Adipocyte (in vitro differentiated cells): Measurements from ENCODE around the gene SMCR8.
"Not testable (repeated sequence)": the region's sequence is repeated elsewhere in the genome, so short reads cannot be mapped to it uniquely, and the experiment has no call there.

Experiments used
- DNase-seq: peaks from one replicate; pipeline ENCODE4 v3.0.0-alpha.2; 2015; ENCODE audit warnings: low read depth
- H3K27me3 ChIP-seq: replicated peaks from 2 replicates; pipeline ENCODE4 v1.7.0; 2013; ENCODE audit warnings: mild to moderate bottlenecking, low read length, moderate library complexity; ENCODE audit not compliant: control insufficient read depth, insufficient read depth
- H3K36me3 ChIP-seq: 2 replicates; pipeline ENCODE4 v1.7.0; 2013; ENCODE audit warnings: low read length, mild to moderate bottlenecking, moderate library complexity; ENCODE audit not compliant: control insufficient read depth, insufficient read depth, severe bottlenecking
- H3K4me1 ChIP-seq: 2 replicates; pipeline ENCODE4 v1.7.0; 2013; ENCODE audit warnings: mild to moderate bottlenecking, low read length, moderate library complexity; ENCODE audit not compliant: control insufficient read depth, insufficient read depth
- H3K4me3 ChIP-seq: 2 replicates; pipeline ENCODE4 v1.7.0; 2013; ENCODE audit warnings: mild to moderate bottlenecking, low read length, moderate library complexity
- H3K9ac ChIP-seq: 2 replicates; pipeline ENCODE4 v1.7.0; 2013; ENCODE audit warnings: mild to moderate bottlenecking, low read length, moderate library complexity
- H3K9me3 ChIP-seq: 2 replicates; pipeline ENCODE4 v1.7.0; 2013; ENCODE audit warnings: mild to moderate bottlenecking, low read length, moderate library complexity; ENCODE audit not compliant: control insufficient read depth

SMCR8 gene

DNA sequence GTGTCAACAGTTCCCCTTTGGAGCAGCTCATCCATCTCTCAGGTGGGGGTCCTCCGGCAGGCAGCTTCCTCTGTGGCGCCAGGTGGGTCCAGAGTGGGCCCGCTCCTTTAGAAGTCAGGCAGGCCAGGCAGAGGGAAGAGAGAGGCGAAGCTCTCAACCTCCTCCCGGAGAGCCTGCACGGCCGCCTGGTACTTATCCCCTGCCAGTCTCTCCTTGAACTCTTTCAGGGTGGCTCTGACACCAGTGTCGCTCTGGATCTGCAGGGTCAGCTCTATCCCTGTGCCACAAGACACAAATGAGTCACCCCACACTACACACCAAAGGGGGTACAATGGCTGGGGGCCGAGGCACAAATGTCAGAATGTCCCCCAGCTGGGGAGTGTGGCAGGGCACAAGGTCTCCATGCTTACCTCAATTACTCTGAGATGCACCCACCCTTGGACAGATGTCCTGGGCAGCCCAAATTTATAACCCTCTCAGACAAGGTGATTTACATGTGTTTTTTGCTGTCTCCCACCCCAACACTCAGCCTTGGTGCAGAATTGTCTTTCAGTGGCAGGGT, 13.6 kb downstream of the SMCR8 start:
- H3K36me3 ChIP-seq: peaks cover 73% of the 10 kb centered on the region
- H3K27me3 ChIP-seq: no peaks in the 10 kb centered on the region
- no peak overlapping the region for H3K4me3 ChIP-seq
- no peak overlapping the region for H3K9ac ChIP-seq
- no peak for DNase-seq
- no peaks in the 10 kb centered on the region for H3K9me3 ChIP-seq
- peaks cover 7% of the 10 kb centered on the region for H3K4me1 ChIP-seq

DNA sequence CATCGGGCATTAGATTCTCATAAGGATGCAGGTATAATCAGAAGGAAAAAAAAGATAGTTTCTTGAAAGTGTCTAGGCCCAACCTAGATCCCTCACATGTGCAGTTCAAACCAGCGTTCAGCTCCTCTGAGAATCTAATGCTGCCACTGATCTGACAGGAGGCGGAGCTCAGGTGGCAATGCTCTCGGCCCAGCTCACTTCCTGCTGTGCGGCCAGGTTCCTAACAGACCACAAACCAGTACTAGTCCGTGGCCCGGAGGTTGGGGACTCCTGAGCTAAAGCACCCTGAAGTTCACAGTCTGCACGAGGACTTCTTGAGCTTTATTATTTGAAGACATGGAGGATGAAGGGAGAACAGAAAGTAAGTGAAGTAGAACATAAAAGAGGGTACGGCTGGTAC, 16.8 kb downstream of the SMCR8 start:
- Histone ChIP-seq H3K4me3 (no peak overlapping the region), H3K36me3 (peaks cover 85% of the 10 kb centered on the region)
- DNase-seq: no peak

DNA sequence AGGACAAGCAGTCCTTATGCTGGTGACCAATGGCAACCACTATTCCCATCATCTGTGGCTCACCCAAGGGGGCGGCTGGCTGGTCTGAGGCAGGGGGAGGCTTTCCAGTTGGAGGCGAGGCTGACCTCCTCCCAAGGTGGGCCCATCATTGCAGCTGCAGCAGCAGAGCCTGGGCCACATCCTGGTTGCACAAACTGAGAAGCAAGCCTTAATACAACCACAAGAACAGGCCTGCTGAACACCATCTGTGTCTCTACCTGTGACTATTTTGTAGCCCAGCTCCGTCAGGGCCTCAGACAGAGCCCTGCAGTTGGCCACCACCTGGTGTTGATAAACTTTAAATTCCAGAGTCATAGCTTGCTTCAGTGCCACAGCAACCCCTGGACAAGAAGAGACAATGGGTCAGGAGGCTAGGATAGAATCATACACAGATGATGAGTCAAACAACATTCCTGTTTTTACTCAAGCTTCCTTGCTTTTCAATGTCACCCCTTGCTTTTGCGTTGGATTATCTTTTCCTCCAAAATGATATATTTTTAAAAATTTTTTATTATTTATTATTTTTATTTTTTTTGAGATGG, 17.9 kb downstream of the SMCR8 start:
- H3K9ac ChIP-seq: no peak overlapping the region
- H3K4me3 ChIP-seq: no peak overlapping the region
- no peaks in the 10 kb centered on the region for H3K27me3 ChIP-seq
- no peaks in the 10 kb centered on the region for H3K9me3 ChIP-seq
- DNase-seq: no peak
- H3K36me3 ChIP-seq: peaks cover 78% of the 10 kb centered on the region
- H3K4me1 ChIP-seq: peaks cover 7% of the 10 kb centered on the region

More for the DNA sequence above, 16.8 kb downstream of the SMCR8 start:
- peaks cover 7% of the 10 kb centered on the region for H3K4me1 ChIP-seq
- H3K27me3 ChIP-seq: no peaks in the 10 kb centered on the region
- no peak overlapping the region for H3K9ac ChIP-seq
- H3K9me3 ChIP-seq: no peaks in the 10 kb centered on the region

DNA sequence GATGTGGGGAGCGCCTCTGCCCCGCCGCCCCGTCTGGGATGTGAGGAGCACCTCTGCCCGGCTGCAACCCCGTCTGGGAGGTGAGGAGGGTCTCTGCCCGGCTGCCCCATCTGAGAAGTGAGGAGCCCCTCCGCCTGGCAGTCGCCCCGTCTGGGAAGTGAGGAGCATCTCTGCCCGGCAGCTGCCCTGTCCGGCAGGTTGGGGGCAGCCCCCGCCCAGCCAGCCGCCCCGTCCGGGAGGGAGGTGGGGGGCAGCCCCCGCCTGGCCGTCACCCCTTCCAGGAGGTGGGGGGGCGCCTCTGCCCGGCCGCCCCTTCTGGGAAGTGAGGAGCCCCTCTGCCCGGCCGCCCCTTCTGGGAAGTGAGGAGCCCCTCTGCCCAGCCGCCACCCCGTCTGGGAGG, 23.1 kb downstream of the SMCR8 start:
- H3K27me3 ChIP-seq, H3K9ac ChIP-seq, DNase-seq, H3K4me3 ChIP-seq, H3K9me3 ChIP-seq, H3K4me1 ChIP-seq: not testable (repeated sequence)
- H3K36me3 ChIP-seq: peaks cover 64% of the 10 kb centered on the region

DNA sequence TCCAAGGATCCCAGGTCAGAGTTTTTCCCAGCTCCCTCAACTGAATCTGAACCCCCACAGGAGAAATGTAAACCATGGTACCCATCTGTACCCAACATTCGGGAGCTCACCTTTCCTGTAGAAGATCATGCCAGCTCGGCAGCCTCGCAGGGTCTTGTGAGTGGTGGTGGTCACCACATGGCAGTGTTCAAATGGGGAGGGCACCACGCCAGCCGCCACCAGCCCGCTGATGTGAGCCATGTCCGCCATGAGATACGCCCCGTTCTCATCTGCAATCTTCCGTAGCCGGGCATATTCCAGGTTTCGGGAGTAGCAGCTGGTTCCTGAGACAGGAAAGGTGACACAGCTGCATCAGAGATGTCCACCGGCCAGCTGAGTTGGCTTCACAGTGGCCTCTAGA, 24.8 kb downstream of the SMCR8 start:
- Histone ChIP-seq H3K9ac (no peak overlapping the region), H3K4me1 (no peaks in the 10 kb centered on the region), H3K9me3 (no peaks in the 10 kb centered on the region), H3K4me3 (no peak overlapping the region), H3K36me3 (peaks cover 68% of the 10 kb centered on the region), H3K27me3 (no peaks in the 10 kb centered on the region)
- no peak for DNase-seq

DNA sequence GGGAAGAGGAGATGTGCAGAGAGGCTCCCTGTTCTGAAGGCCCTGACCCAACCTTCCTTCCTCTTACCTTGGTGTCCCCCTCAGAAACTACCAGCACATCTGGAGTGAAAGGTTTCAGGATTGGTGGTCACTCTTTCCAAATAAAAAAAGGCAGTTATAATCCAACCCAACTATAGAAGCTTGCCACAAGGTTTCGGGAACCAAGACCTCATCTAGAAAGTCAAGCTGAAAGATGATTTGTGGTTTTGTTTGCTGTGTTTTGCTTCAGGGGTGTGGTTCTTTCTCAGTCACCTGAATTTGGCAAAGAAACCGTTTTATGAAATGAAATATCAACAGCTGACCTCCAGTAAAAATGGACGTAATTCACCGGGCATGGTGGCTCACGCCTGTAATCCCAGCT, 28.9 kb downstream of the SMCR8 start:
- Histone ChIP-seq H3K9ac (no peak overlapping the region), H3K36me3 (peaks cover 87% of the 10 kb centered on the region), H3K27me3 (no peaks in the 10 kb centered on the region), H3K9me3 (no peaks in the 10 kb centered on the region), H3K4me1 (no peaks in the 10 kb centered on the region), H3K4me3 (no peak overlapping the region)
- DNase-seq: no peak

DNA sequence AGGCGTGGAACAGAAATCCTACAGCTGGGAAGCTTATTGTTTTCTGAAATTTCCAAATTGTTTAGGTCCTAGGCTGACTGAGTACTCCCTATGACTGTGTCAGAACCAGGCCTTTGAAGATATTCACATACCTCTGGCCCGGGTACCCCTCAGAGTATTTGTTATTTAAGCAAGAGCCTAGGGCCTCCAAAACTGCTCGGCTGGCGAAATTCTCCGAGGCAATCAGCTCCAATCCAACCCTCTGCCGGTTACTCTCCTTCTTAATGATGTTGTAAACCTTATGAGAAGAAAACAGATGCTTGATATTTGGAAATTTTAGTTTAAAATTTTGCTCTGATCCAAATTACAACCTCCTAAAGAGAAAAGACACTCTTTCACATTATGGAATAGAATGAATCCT, 38.4 kb downstream of the SMCR8 start:
- Histone ChIP-seq H3K4me3 (no peak overlapping the region), H3K4me1 (peaks cover 16% of the 10 kb centered on the region), H3K9ac (no peak overlapping the region), H3K9me3 (no peaks in the 10 kb centered on the region), H3K27me3 (no peaks in the 10 kb centered on the region), H3K36me3 (peaks cover 52% of the 10 kb centered on the region)
- no peak for DNase-seq

DNA sequence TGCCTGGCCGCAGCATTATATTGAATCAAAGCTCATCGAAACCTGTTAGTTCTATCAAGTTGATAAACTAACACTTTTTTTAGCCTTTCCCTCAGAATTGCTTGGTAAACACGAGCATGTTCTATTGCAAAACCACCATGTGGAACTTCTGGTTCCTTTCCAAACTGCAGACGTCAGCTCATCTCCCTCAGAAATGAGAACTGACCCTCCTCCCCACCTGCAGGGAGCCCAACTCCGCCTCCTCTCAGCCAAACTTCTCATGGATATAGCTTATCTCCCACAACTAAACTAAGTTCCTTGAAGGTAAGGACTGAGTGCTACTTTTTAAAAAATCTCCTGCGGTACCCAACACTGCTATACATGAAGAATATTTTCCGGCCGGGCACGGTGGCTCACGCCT, 41.5 kb downstream of the SMCR8 start:
- peak; percentile 5 for DNase-seq
- peaks cover 51% of the 10 kb centered on the region for H3K36me3 ChIP-seq

DNA sequence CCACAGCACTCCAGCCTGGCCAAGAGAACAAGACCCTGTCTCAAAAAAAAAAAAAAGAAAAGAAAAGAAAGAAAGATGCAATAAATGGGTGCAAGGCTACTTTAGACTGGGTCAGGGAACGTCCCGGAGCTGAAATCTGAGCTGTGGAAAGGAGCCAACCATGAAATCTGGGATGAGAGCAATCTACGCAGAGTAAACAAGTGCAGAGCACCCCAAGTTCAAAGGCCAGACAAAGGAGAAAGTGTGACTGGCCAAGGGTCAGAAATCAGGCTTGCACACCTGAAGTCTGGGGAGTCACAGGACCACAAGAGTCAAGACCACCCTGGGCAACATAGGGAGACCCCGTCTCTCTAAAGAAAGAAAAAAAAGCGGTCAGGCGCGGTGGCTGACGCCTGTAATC, 45.4 kb downstream of the SMCR8 start:
- H3K4me3 ChIP-seq: no peak overlapping the region
- H3K4me1 ChIP-seq: peaks cover 21% of the 10 kb centered on the region
- peaks cover 23% of the 10 kb centered on the region for H3K36me3 ChIP-seq
- H3K9ac ChIP-seq: no peak overlapping the region
- DNase-seq: no peak
- H3K9me3 ChIP-seq: no peaks in the 10 kb centered on the region
- H3K27me3 ChIP-seq: no peaks in the 10 kb centered on the region

More for the DNA sequence above, 41.5 kb downstream of the SMCR8 start:
- Histone ChIP-seq H3K9me3 (no peaks in the 10 kb centered on the region), H3K4me3 (peak overlapping the region; percentile 50), H3K27me3 (no peaks in the 10 kb centered on the region), H3K4me1 (peaks cover 16% of the 10 kb centered on the region), H3K9ac (peak overlapping the region; percentile 76)

DNA sequence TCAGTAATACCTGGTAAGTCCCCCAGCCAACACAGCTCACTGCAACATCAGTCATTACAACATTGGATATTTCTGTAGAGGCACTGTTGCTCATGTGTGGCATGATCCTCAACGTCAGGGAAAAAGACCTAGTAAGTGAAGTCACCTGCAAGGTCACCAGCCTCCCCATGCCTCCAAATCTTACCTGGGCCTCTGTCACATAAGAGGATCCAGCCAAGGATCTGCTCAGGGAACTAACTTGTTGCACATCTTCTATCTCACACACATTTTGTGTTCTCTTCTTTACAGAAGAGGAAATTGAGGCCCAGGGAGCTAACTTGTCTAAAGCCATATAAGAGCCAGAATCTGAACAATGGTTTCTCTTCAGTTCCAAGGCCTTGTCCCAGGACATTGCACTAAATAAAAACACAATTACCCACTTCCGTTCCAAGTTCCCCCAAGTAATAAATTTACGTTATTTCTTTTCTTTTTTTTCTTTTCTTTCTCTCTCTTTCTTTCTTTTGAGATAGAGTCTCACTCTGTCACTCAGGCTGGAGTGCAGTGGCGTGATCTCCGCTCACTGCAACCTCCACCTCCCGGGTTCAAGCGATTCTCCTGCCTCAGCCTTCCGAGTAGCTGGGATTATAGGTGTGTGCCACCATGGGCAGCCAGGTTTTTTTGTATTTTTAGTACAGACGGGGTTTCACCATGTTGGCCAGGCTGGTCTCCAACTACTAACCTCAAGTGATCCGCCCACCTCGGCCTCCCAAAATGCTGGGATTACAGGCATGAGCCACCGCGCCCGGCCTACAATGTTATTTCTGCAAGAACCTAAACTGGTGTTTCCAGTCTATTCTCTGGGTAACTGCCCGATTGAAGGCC, 47.0 kb downstream of the SMCR8 start:
- Histone ChIP-seq H3K9ac (peak overlapping the region; percentile 94), H3K27me3 (no peaks in the 10 kb centered on the region), H3K4me1 (peaks cover 11% of the 10 kb centered on the region), H3K4me3 (peak overlapping the region; percentile 87), H3K36me3 (peaks cover 20% of the 10 kb centered on the region), H3K9me3 (no peaks in the 10 kb centered on the region)
- DNase-seq: no peak

DNA sequence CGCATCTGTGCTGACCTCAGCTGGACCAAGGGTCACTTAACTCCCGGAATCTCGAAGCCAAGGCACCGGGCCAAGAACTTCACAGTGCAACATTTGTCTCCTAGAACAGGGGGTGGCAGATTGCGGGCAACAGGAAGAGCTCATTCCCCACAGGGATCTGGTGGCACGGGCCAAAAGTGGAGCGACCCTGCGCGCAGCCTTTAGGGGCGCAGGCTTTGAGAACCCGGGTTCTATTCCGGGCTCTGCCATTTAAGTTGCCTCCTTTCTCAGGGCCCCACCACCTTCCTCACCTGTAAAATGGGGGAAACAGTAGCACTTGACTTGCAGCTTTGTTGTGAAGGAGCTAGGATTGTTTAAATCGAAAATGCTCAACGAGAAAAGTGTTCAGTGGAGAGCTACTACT, 47.6 kb downstream of the SMCR8 start:
- Histone ChIP-seq H3K4me3 (peak overlapping the region; percentile 87), H3K27me3 (no peaks in the 10 kb centered on the region), H3K4me1 (peaks cover 6% of the 10 kb centered on the region), H3K36me3 (peaks cover 20% of the 10 kb centered on the region), H3K9me3 (no peaks in the 10 kb centered on the region), H3K9ac (peak overlapping the region; percentile 94)
- peak; percentile 15 for DNase-seq
